Parathyroid adenoma (tissue), 2 donors: ENCODE results near the gene RFTN1.

ENCODE experiments used
- H2AFZ ChIP-seq: fragments of 300-600 bp; sonication (generic); one replicate; pipeline ENCODE4 v1.7.0; 2017; ENCODE audit warnings: antibody characterized with exemption, mild to moderate bottlenecking
- H3K27ac ChIP-seq: fragments of 300-600 bp; sonication (generic); one replicate; pipeline ENCODE4 v1.7.0; 2017
- H3K27me3 ChIP-seq: fragments of 300-600 bp; sonication (generic); one replicate; pipeline ENCODE4 v1.7.0; 2017; ENCODE audit warnings: low read length; ENCODE audit not compliant: control insufficient read depth, insufficient read depth
- H3K36me3 ChIP-seq: fragments of 300-600 bp; sonication (generic); one replicate; pipeline ENCODE4 v1.7.0; 2017; ENCODE audit warnings: low read length; ENCODE audit not compliant: control insufficient read depth, insufficient read depth
- H3K4me1 ChIP-seq: fragments of 300-600 bp; sonication (generic); one replicate; pipeline ENCODE4 v1.7.0; 2017; ENCODE audit warnings: control low read depth
- H3K4me2 ChIP-seq: fragments of 300-600 bp; sonication (generic); one replicate; pipeline ENCODE4 v1.7.0; 2017; ENCODE audit warnings: low read length
- H3K4me3 ChIP-seq: fragments of 300-600 bp; sonication (generic); one replicate; pipeline ENCODE4 v1.7.0; 2017; ENCODE audit warnings: low read depth, low read length
- H3K79me2 ChIP-seq: fragments of 300-600 bp; sonication (generic); one replicate; pipeline ENCODE4 v1.7.0; 2017; ENCODE audit warnings: control low read depth
- H3K9ac ChIP-seq: fragments of 300-600 bp; sonication (generic); one replicate; pipeline ENCODE4 v1.7.0; 2017; ENCODE audit warnings: mild to moderate bottlenecking
- H3K9me3 ChIP-seq: fragments of 300-600 bp; sonication (generic); one replicate; pipeline ENCODE4 v1.7.0; 2017; ENCODE audit warnings: low read length; ENCODE audit not compliant: control insufficient read depth
- TF ChIP-seq, protein P1 (sequence below): fragments of 300-600 bp; sonication (generic); IDR thresholded peaks from one replicate; pipeline ENCODE4 v1.7.0; 2017; ENCODE audit warnings: antibody characterized with exemption, mild to moderate bottlenecking
- donor health status: primary hyperparathyroidism.

RFTN1 gene

DNA sequence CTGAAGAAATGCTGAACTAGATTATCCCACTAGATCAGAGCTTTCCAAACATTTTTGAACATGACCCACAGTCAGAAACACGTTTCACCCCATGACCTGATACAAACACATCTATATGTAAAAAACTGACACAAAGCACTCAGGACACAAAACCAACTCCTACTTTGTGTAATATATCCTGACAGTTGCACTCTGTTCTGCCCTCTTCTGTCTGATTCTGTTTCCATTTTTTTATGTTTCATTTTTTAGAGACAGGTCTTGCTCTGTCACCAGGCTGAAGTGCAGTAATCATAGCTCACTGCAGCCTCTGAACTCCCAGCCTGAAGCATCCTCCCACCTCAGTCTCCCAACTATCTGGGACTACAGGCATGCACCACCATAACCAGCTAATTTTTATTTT, 15.8 kb upstream of the RFTN1 start:
- H3K79me2 ChIP-seq: no peaks in the 10 kb centered on the region
- H3K9me3 ChIP-seq: no peaks in the 10 kb centered on the region
- H3K4me2 ChIP-seq: no peak overlapping the region
- no peaks in the 10 kb centered on the region for H3K36me3 ChIP-seq
- H2AFZ ChIP-seq: no peak overlapping the region
- no peaks in the 10 kb centered on the region for H3K27me3 ChIP-seq
- TF ChIP-seq, protein P1, sequence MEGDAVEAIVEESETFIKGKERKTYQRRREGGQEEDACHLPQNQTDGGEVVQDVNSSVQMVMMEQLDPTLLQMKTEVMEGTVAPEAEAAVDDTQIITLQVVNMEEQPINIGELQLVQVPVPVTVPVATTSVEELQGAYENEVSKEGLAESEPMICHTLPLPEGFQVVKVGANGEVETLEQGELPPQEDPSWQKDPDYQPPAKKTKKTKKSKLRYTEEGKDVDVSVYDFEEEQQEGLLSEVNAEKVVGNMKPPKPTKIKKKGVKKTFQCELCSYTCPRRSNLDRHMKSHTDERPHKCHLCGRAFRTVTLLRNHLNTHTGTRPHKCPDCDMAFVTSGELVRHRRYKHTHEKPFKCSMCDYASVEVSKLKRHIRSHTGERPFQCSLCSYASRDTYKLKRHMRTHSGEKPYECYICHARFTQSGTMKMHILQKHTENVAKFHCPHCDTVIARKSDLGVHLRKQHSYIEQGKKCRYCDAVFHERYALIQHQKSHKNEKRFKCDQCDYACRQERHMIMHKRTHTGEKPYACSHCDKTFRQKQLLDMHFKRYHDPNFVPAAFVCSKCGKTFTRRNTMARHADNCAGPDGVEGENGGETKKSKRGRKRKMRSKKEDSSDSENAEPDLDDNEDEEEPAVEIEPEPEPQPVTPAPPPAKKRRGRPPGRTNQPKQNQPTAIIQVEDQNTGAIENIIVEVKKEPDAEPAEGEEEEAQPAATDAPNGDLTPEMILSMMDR: no peak
- peaks cover 6% of the 10 kb centered on the region for H3K4me1 ChIP-seq
- H3K4me3 ChIP-seq: no peak overlapping the region
- H3K27ac ChIP-seq: no peak overlapping the region
- no peak overlapping the region for H3K9ac ChIP-seq

DNA sequence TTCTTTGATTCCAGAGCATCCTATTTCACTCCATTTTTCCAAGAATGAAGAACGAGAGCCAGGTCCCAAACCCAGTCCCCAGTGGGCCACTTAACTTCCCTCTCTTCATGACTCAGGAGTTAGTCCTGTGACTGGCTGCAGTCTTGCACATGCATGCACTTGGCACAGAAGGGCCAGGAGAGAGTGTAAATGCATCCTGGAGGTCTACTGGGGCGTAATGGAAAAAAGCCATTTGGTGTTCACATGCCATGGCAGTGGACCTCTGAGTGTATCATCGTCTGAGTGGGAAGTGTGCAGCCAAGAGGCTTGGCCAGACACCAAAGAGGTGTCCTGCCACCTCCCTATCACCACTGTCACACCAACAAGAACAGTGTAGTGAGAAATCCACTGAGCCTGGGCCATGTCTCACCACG, 15.1 kb upstream of the RFTN1 start:
- Histone ChIP-seq H3K4me2 (no peak overlapping the region), H3K4me3 (no peak overlapping the region), H3K9ac (no peak overlapping the region), H2AFZ (no peak overlapping the region), H3K79me2 (no peaks in the 10 kb centered on the region), H3K4me1 (no peaks in the 10 kb centered on the region), H3K9me3 (no peaks in the 10 kb centered on the region), H3K27me3 (no peaks in the 10 kb centered on the region), H3K36me3 (no peaks in the 10 kb centered on the region), H3K27ac (no peak overlapping the region)
- TF ChIP-seq, protein P1: no peak

DNA sequence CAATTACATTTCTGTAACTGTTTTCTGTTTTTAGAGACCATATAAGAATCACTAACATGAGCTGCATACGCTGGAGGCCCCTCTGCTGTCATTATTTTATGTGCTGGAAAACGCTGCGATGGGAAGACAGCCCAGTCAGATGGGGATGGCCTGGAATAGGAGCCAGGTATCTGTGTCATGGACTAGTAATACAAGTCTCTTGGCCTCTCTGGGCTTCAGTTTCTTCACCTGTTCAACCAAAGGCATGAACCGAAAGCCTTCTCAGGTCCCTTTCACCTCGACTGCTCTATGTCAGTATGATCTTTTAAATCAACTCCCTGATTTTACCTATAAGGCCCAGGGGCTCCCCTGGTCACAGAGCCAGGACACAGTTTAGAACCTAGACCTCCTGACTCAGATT, 14.6 kb upstream of the RFTN1 start:
- TF ChIP-seq, protein P1: no peak
- H3K27ac ChIP-seq: no peak overlapping the region
- no peaks in the 10 kb centered on the region for H3K36me3 ChIP-seq
- no peaks in the 10 kb centered on the region for H3K27me3 ChIP-seq
- no peaks in the 10 kb centered on the region for H3K79me2 ChIP-seq
- H3K4me1 ChIP-seq: no peaks in the 10 kb centered on the region
- no peak overlapping the region for H2AFZ ChIP-seq
- H3K4me2 ChIP-seq: no peak overlapping the region
- H3K9ac ChIP-seq: no peak overlapping the region
- H3K4me3 ChIP-seq: no peak overlapping the region
- H3K9me3 ChIP-seq: no peaks in the 10 kb centered on the region

DNA sequence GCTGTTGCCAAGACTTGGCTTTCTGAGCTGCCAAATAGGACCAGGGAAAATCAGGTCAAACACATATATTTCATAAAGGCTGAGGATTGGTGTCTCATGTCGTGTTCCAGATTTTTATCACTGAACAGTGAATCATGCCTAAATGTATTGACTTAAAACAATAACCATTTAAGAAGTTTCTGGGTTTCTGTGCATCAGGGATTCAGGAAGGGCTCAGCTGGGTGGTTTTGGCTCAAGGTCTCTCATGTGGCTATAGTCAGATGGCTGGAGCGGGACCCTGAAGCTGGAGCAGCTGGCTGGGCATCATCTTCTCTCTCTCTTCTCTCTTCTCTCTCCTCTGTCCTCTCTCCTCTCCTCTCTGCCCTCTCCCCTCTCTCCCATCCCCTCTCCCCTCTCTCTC, 10.7 kb upstream of the RFTN1 start:
- TF ChIP-seq, protein P1: no peak
- Histone ChIP-seq H3K36me3 (no peaks in the 10 kb centered on the region), H3K27me3 (no peaks in the 10 kb centered on the region), H3K9ac (no peak overlapping the region), H3K4me3 (no peak overlapping the region), H3K79me2 (no peaks in the 10 kb centered on the region), H3K9me3 (no peaks in the 10 kb centered on the region), H3K4me1 (no peaks in the 10 kb centered on the region), H3K4me2 (no peak overlapping the region), H3K27ac (no peak overlapping the region), H2AFZ (no peak overlapping the region)

DNA sequence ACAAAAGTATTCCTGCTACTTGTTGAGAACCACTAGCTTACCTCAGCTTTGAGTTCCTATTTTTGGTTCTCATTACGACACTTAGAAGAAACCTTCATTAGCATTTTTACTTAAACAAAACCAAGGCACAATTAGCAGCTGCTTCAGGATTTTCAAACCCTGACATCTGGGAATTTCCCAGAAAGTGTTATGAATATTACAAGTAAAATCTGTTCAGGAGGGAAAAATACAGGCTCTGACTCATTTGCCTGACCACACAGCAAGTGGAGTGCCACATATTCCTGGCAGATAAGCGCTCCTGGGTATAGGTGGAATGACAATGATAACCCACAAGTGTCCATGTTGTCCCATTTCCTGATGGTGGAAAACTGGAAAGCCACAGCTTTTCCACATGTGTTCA, 10.3 kb upstream of the RFTN1 start:
- H3K27me3 ChIP-seq: no peaks in the 10 kb centered on the region
- H3K4me1 ChIP-seq: no peaks in the 10 kb centered on the region
- H3K4me2 ChIP-seq: no peak overlapping the region
- H3K27ac ChIP-seq: no peak overlapping the region
- no peak overlapping the region for H2AFZ ChIP-seq
- H3K9ac ChIP-seq: no peak overlapping the region
- no peaks in the 10 kb centered on the region for H3K79me2 ChIP-seq
- H3K9me3 ChIP-seq: no peaks in the 10 kb centered on the region
- H3K36me3 ChIP-seq: no peaks in the 10 kb centered on the region
- no peak overlapping the region for H3K4me3 ChIP-seq
- TF ChIP-seq, protein P1: no peak
